Activated CD4-positive, alpha-beta memory T cell treated with anti-CD3 and anti-CD28 coated beads for 36 hours (primary cell): ENCODE data around the gene WNT1. TPM values are rescaled to one million over a fixed set of nuclear protein-coding genes. Genes with fewer than 3 reads are reported as not detected.

ENCODE experiments used
- total RNA-seq, 2 experiments: library from RNA; stranded (reverse); gene quantifications; one replicate each; pipeline ENCODE4 v1.2.3, GENCODE V29; 2021

The WNT1 gene
- total RNA-seq, 2 experiments from 2014 or later: not detected

Other genes starting within 250 kb of the WNT1 start
- gene ADCY6, start 189.2 kb upstream of the WNT1 start, total RNA-seq: under 1 TPM; 0.15 to 0.21 TPM
- gene CACNB3, start 159.8 kb upstream of the WNT1 start, total RNA-seq: 10 to 100 TPM; 18.3 to 19.0 TPM
- 100 to 1,000 TPM; 119 to 121 TPM for gene DDX23, start 126.2 kb upstream of the WNT1 start, total RNA-seq
- gene RND1, start 112.5 kb upstream of the WNT1 start, total RNA-seq: 1 to 10 TPM; 2.4 to 3.5 TPM
- 10 to 100 TPM; 82.0 to 89.0 TPM for gene FKBP11, start 52.8 kb upstream of the WNT1 start, total RNA-seq
- gene ARF3, start 20.8 kb upstream of the WNT1 start, total RNA-seq: 100 to 1,000 TPM; 110 to 121 TPM
- gene WNT10B, start 6.6 kb upstream of the WNT1 start, total RNA-seq: under 1 TPM; 0.10 to 0.21 TPM
- under 1 TPM; 0.22 to 0.26 TPM for gene DDN, start 21.1 kb downstream of the WNT1 start, total RNA-seq
- 10 to 100 TPM; 52.0 to 55.8 TPM for gene PRKAG1, start 40.5 kb downstream of the WNT1 start, total RNA-seq
- gene KMT2D, start 82.5 kb downstream of the WNT1 start, total RNA-seq: 10 to 100 TPM; 47.9 to 49.0 TPM
- 10 to 100 TPM; 15.6 to 16.1 TPM for gene RHEBL1, start 91.7 kb downstream of the WNT1 start, total RNA-seq
- gene DHH, start 116.5 kb downstream of the WNT1 start, total RNA-seq: not detected
- gene LMBR1L, start 132.5 kb downstream of the WNT1 start, total RNA-seq: 10 to 100 TPM; 55.0 to 59.1 TPM
- gene TUBA1B, start 153.1 kb downstream of the WNT1 start, total RNA-seq: 1,000 to 10,000 TPM; 2,573 to 2,575 TPM
- gene TUBA1A, start 210.8 kb downstream of the WNT1 start, total RNA-seq: 10 to 100 TPM; 86.4 to 88.7 TPM